Ishikawa (cell line): ENCODE results near the gene EVI5.
A peak's percentile ranks its signal among the peaks of the same experiment; 100 is the strongest.

Experiments
- CEBPB ChIP-seq: IDR thresholded peaks from 2 replicates; pipeline ENCODE4 v1.6.1; 2012
- CREB1 ChIP-seq: IDR thresholded peaks from 2 replicates; pipeline ENCODE4 v1.6.1; 2012; ENCODE audit warnings: low read depth
- EGR1 ChIP-seq: IDR thresholded peaks from 2 replicates; pipeline ENCODE4 v1.6.1; 2012
- EP300 ChIP-seq: IDR thresholded peaks from 2 replicates; pipeline ENCODE4 v1.6.1; 2012; ENCODE audit warnings: borderline replicate concordance
- FOXM1 ChIP-seq: IDR thresholded peaks from 2 replicates; pipeline ENCODE4 v1.6.1; 2012; ENCODE audit warnings: low read depth, borderline replicate concordance
- MAX ChIP-seq: IDR thresholded peaks from 2 replicates; pipeline ENCODE4 v1.6.1; 2012
- NFIC ChIP-seq: IDR thresholded peaks from 2 replicates; pipeline ENCODE4 v1.6.1; 2012
- RAD21 ChIP-seq: IDR thresholded peaks from 2 replicates; pipeline ENCODE4 v1.6.1; 2012; ENCODE audit warnings: low read depth
- REST ChIP-seq: IDR thresholded peaks from 2 replicates; pipeline ENCODE4 v1.6.1; 2012; ENCODE audit warnings: low read depth, mild to moderate bottlenecking
- TAF1 ChIP-seq: IDR thresholded peaks from 2 replicates; pipeline ENCODE4 v1.6.1; 2012; ENCODE audit warnings: low read depth, mild to moderate bottlenecking
- TCF12 ChIP-seq: IDR thresholded peaks from 2 replicates; pipeline ENCODE4 v1.6.1; 2012; ENCODE audit warnings: low read depth
- TEAD4 ChIP-seq: IDR thresholded peaks from 2 replicates; pipeline ENCODE4 v1.6.1; 2012
- YY1 ChIP-seq: IDR thresholded peaks from 2 replicates; pipeline ENCODE4 v1.6.1; 2012; ENCODE audit warnings: low read depth
- ZBTB7A ChIP-seq: IDR thresholded peaks from 2 replicates; pipeline ENCODE4 v1.6.1; 2012; ENCODE audit warnings: low read depth
- TF ChIP-seq, protein P1 (sequence below): IDR thresholded peaks from 2 replicates; pipeline ENCODE4 v1.6.1; 2012

The EVI5 gene

DNA sequence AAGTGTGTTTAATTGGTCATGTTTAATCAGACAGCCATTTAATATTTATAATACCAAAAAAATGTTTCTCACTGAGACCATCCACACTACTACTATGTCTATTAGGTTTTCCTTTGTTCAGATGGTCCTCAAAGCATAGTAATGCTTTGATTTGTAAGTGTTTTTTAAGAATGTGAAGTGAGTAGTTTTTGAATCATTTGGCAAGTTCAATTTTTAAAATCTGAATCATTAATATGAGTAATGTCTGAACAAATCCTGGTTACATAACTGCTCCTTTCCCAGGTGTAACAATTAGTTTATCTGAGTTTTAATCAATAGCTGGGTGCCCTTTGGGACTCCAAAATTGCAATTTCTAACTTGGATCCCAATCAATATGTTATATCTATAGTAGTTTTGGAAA lies 23.5 kb upstream of the EVI5 start:
- TF ChIP-seq CEBPB (no peak), MAX (no peak), FOXM1 (no peak), EP300 (no peak), NFIC (no peak), TEAD4 (no peak)

DNA sequence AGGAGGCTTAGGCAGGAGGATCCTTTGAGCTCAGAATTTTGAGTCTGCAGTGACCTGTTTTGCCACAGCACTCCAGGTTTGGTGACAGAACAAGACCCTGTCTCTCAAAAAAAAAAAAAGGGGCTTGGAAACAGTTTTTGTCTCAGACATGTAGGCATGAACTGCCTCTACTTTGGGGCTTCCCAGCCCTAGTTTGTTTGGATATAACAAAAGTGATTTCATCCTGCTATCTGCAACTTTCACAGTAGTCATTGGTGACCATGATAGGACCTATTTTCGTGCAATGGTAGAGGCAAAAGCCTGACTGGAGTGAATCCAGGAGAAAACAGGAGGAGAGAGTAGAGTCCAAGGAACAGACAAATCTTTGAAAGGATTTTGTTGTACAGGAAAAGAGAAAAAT lies 20.3 kb upstream of the EVI5 start:
- TF ChIP-seq TCF12 (no peak), NFIC (no peak), RAD21 (no peak), CEBPB (no peak), REST (no peak), TEAD4 (no peak), EGR1 (no peak), ZBTB7A (no peak), YY1 (no peak), EP300 (no peak), TAF1 (no peak)
- TF ChIP-seq, protein P1, sequence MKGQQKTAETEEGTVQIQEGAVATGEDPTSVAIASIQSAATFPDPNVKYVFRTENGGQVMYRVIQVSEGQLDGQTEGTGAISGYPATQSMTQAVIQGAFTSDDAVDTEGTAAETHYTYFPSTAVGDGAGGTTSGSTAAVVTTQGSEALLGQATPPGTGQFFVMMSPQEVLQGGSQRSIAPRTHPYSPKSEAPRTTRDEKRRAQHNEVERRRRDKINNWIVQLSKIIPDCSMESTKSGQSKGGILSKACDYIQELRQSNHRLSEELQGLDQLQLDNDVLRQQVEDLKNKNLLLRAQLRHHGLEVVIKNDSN = no peak

DNA sequence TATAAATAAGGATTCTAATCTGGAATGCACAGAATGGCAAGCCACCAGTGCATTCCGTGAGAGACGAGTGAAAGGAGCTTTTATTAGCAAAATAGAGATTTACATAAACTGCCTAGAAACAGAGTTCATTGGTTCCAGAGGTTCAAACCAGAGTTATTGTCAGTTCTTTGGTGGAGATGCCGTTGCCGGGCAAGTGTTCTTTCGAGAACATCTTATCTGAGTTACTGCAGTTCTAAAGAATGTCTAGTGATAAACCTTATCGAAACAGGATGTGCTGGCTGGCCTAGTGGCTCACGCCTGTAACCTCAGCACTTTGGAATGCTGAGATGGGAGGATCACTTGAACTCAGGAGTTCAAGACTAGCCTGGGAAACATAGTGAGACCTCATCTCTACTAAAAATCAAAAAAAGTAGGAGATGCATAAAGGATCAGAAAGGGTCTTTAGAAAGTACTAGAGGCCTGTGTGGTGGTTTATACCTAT lies 19.9 kb upstream of the EVI5 start:
- TF ChIP-seq YY1 (no peak), CREB1 (no peak), RAD21 (no peak), TEAD4 (peak; percentile 49; the same call in 1 of the 2 replicates), EP300 (peak; percentile 50; the same call in 1 of the 2 replicates), ZBTB7A (no peak), NFIC (no peak), TAF1 (no peak), EGR1 (no peak), FOXM1 (no peak), REST (no peak), TCF12 (0 out of 2 replicates have a peak, but pooled peaks have one; percentile 10), CEBPB (no peak), MAX (no peak)
- TF ChIP-seq, protein P1 = no peak

- TF ChIP-seq TCF12 = no peak
- TF ChIP-seq TEAD4 = no peak
- TF ChIP-seq TAF1 = no peak
- no peak for TF ChIP-seq MAX
- TF ChIP-seq EP300 = no peak
These were observed 18.4 kb upstream of the EVI5 start for GRCh38 chr1:92803140-92803887.

- no peak for TF ChIP-seq NFIC
- TF ChIP-seq TCF12 = no peak
- no peak for TF ChIP-seq EP300
- no peak for TF ChIP-seq CEBPB
- TF ChIP-seq CREB1 = no peak
- TF ChIP-seq FOXM1 = no peak
- TF ChIP-seq, protein P1 = no peak
- no peak for TF ChIP-seq ZBTB7A
- TF ChIP-seq REST = no peak
- TF ChIP-seq TEAD4 = no peak
- no peak for TF ChIP-seq EGR1
- TF ChIP-seq TAF1 = no peak
- TF ChIP-seq RAD21 = no peak
- no peak for TF ChIP-seq MAX
- no peak for TF ChIP-seq YY1
These were observed 13.1 kb upstream of the EVI5 start for GRCh38 chr1:92797961-92798360.
